GM19452 (cell line): ENCODE data around the gene PTDSS2.

Experiments used
- ATAC-seq: cut with Tn5 transposase; IDR thresholded peaks from one replicate; pipeline ENCODE4 v1.9.1; 2021; ENCODE audit not compliant: unreplicated experiment

PTDSS2 gene

GRCh38 chr11:488579-488978, 38.5 kb downstream of the PTDSS2 start:
- ATAC-seq = no peak

GRCh38 chr11:488992-489391, 38.9 kb downstream of the PTDSS2 start:
- no peak for ATAC-seq

GRCh38 chr11:489610-490185, 39.6 kb downstream of the PTDSS2 start:
- ATAC-seq = no peak

GRCh38 chr11:490186-490929, 40.3 kb downstream of the PTDSS2 start:
- ATAC-seq = no peak

GRCh38 chr11:490930-491260, 40.8 kb downstream of the PTDSS2 start:
- no peak for ATAC-seq

- ATAC-seq = no peak
Measured at GRCh38 chr11:491358-491757, 41.3 kb downstream of the PTDSS2 start.

GRCh38 chr11:492427-493226, 42.5 kb downstream of the PTDSS2 start:
- no peak for ATAC-seq

- no peak for ATAC-seq
Measured at GRCh38 chr11:494761-495536, 44.9 kb downstream of the PTDSS2 start.

GRCh38 chr11:495537-495931, 45.5 kb downstream of the PTDSS2 start:
- no peak for ATAC-seq

GRCh38 chr11:496834-497564, 46.9 kb downstream of the PTDSS2 start:
- ATAC-seq = no peak

- no peak for ATAC-seq
Measured at GRCh38 chr11:497565-498296, 47.7 kb downstream of the PTDSS2 start.

- ATAC-seq = no peak
Measured at GRCh38 chr11:498297-499181, 48.5 kb downstream of the PTDSS2 start.

- ATAC-seq = no peak
Measured at GRCh38 chr11:499201-500076, 49.4 kb downstream of the PTDSS2 start.

GRCh38 chr11:501001-501682, 51.1 kb downstream of the PTDSS2 start:
- ATAC-seq = no peak

- no peak for ATAC-seq
Measured at GRCh38 chr11:501683-502287, 51.7 kb downstream of the PTDSS2 start.

- no peak for ATAC-seq
Measured at GRCh38 chr11:502288-503178, 52.5 kb downstream of the PTDSS2 start.
